GM15510 (cell line): Measurements from ENCODE around the gene UBE2A.
A peak's percentile ranks its signal among the peaks of the same experiment; 100 is the strongest.

Experiments
- POLR2A ChIP-seq: IDR thresholded peaks from 3 replicates; pipeline ENCODE4 v1.6.1; 2011; ENCODE audit warnings: borderline replicate concordance; ENCODE audit not compliant: insufficient read length; ENCODE audit errors: extremely low read depth

Gene UBE2A

GRCh38 chrX:119604766-119605463, 30.6 kb downstream of the UBE2A start:
- TF ChIP-seq POLR2A = no peak

- no peak for TF ChIP-seq POLR2A
Observed at GRCh38 chrX:119605464-119606279, 31.3 kb downstream of the UBE2A start.

GRCh38 chrX:119606280-119607017, 32.1 kb downstream of the UBE2A start, which contains the start of gene NKRF:
Gene NKRF (minus strand): TSS chrX:119606424.
- TF ChIP-seq POLR2A = peak; percentile 88

- TF ChIP-seq POLR2A = no peak
Observed at GRCh38 chrX:119607018-119607389, 32.6 kb downstream of the UBE2A start.

- no peak for TF ChIP-seq POLR2A
Observed at GRCh38 chrX:119614776-119615175, 40.4 kb downstream of the UBE2A start.

- no peak for TF ChIP-seq POLR2A
Observed at GRCh38 chrX:119617517-119618164, 43.3 kb downstream of the UBE2A start.

- no peak for TF ChIP-seq POLR2A
Observed at GRCh38 chrX:119618439-119618838, 44.1 kb downstream of the UBE2A start.

- no peak for TF ChIP-seq POLR2A
Observed at GRCh38 chrX:119622356-119623232, 48.2 kb downstream of the UBE2A start.

- no peak for TF ChIP-seq POLR2A
Observed at GRCh38 chrX:119624417-119624816, 50.1 kb downstream of the UBE2A start.

GRCh38 chrX:119624951-119625668, 50.7 kb downstream of the UBE2A start:
- no peak for TF ChIP-seq POLR2A

GRCh38 chrX:119625843-119626242, 51.5 kb downstream of the UBE2A start:
- TF ChIP-seq POLR2A = no peak
